Activated naive CD4-positive, alpha-beta T cell treated with Interleukin-2 at 50 U/mL for 16 hours (primary cell): ENCODE measurements around the gene ARSD.
"Not testable (repeated sequence)": the region's sequence is repeated elsewhere in the genome, so short reads cannot be mapped to it uniquely, and the experiment has no call there.

Source experiments
- DNase-seq: peaks from one replicate; pipeline ENCODE4 v3.0.0-alpha.2; 2020

ARSD gene

GRCh38 chrX:2933125-2933900, 4.2 kb upstream of the ARSD start:
- DNase-seq = no peak

- no peak for DNase-seq
Measured at GRCh38 chrX:2931612-2932011, 2.5 kb upstream of the ARSD start.

GRCh38 chrX:2931155-2931554, 2.0 kb upstream of the ARSD start:
- no peak for DNase-seq

GRCh38 chrX:2928191-2928582, 952 bp downstream of the ARSD start:
- no peak for DNase-seq

- DNase-seq = no peak
Measured at GRCh38 chrX:2926664-2927275, 2.4 kb downstream of the ARSD start.

GRCh38 chrX:2926255-2926654, 2.9 kb downstream of the ARSD start:
- DNase-seq = not testable (repeated sequence)

- DNase-seq = no peak
Measured at GRCh38 chrX:2924151-2924550, 5.0 kb downstream of the ARSD start.

GRCh38 chrX:2921750-2922149, 7.4 kb downstream of the ARSD start:
- DNase-seq = no peak

- no peak for DNase-seq
Measured at GRCh38 chrX:2921193-2921592, 7.9 kb downstream of the ARSD start.

- DNase-seq = no peak
Measured at GRCh38 chrX:2917767-2918166, 11.4 kb downstream of the ARSD start.

- DNase-seq = no peak
Measured at GRCh38 chrX:2913118-2913517, 16.0 kb downstream of the ARSD start.

- DNase-seq = no peak
Measured at GRCh38 chrX:2910109-2910508, 19.0 kb downstream of the ARSD start.

- no peak for DNase-seq
Measured at GRCh38 chrX:2908125-2908685, 20.9 kb downstream of the ARSD start.

- DNase-seq = no peak
Measured at GRCh38 chrX:2907295-2907694, 21.8 kb downstream of the ARSD start.

GRCh38 chrX:2903366-2903765, 25.8 kb downstream of the ARSD start:
- DNase-seq = no peak

- no peak for DNase-seq
Measured at GRCh38 chrX:2902841-2903240, 26.3 kb downstream of the ARSD start.

GRCh38 chrX:2901367-2902036, 27.6 kb downstream of the ARSD start:
- DNase-seq = no peak

- no peak for DNase-seq
Measured at GRCh38 chrX:2898846-2899512, 30.2 kb downstream of the ARSD start.

GRCh38 chrX:2897690-2898623, 31.2 kb downstream of the ARSD start:
- DNase-seq = not testable (repeated sequence)

GRCh38 chrX:2897311-2897689, 31.8 kb downstream of the ARSD start:
- no peak for DNase-seq

- DNase-seq = no peak
Measured at GRCh38 chrX:2894885-2895292, 34.2 kb downstream of the ARSD start.

GRCh38 chrX:2892816-2893215, 36.3 kb downstream of the ARSD start:
- DNase-seq = no peak
